Right lobe of liver (tissue), 6 donors: ENCODE results near the gene RGS6. TPM values are rescaled to one million over a fixed set of nuclear protein-coding genes. Genes with fewer than 3 reads are reported as not detected.

Experiments used
- ATAC-seq, 4 donors: fragments of 200-7000 bp; cut with Tn5 transposase; one replicate each; pipeline ENCODE4 v1.9.1; 2020; ENCODE audit warnings: mild to moderate bottlenecking in 4 of 4, moderate library complexity in 4 of 4
- DNase-seq, 3 donors: peaks; one replicate each; pipeline ENCODE4 v3.0.0-alpha.2; 2020
- H3K27ac ChIP-seq, 3 donors: fragments of 200-600 bp; one replicate each; pipeline ENCODE4 v1.8.0; 2022
- H3K27me3 ChIP-seq, 2 donors: fragments of 200-600 bp; one replicate each; pipeline ENCODE4 v1.8.0; 2022
- H3K36me3 ChIP-seq, 4 donors: fragments of 200-600 bp; sonication (generic) in 1 of 4; one replicate each; pipeline versions ENCODE4 v1.5.1 to v1.8.0; 2017 to 2022; ENCODE audit warnings: control low read depth in 1 of 4
- H3K4me1 ChIP-seq, 4 donors: fragments of 200-600 bp; sonication (generic) in 1 of 4; one replicate each; pipeline versions ENCODE4 v1.5.1 to v1.8.0; 2017 to 2022; ENCODE audit warnings: control low read depth in 1 of 4
- H3K4me3 ChIP-seq, 3 donors: fragments of 200-600 bp; one replicate each; pipeline ENCODE4 v1.8.0; 2022
- H3K9me3 ChIP-seq, 4 donors: fragments of 200-600 bp; sonication (generic) in 1 of 4; one replicate each; pipeline versions ENCODE4 v1.5.1 to v1.8.0; 2017 to 2022; ENCODE audit warnings: control low read depth in 1 of 4
- CTCF ChIP-seq, 4 donors: fragments of 200-600 bp in 3 of 4; fragments of 450-650 bp in 1 of 4; IDR thresholded peaks; one replicate each; pipeline versions ENCODE4 v1.5.1 to v1.8.0; 2016 to 2022; ENCODE audit warnings: antibody characterized with exemption in 4 of 4, mild to moderate bottlenecking in 2 of 4
- POLR2A ChIP-seq: fragments of 450-650 bp; IDR thresholded peaks from one replicate; pipeline ENCODE4 v1.6.1; 2017; ENCODE audit warnings: antibody characterized with exemption, mild to moderate bottlenecking
- WGBS: methylation state at CpG from one replicate; pipeline ENCODE4 v1.1.6; 2018; ENCODE audit warnings: low coverage, low lambda C conversion rate; ENCODE audit not compliant: insufficient coverage; ENCODE audit errors: missing lambda C conversion rate; 5-methylcytosine and 5-hydroxymethylcytosine counted together
- intact Hi-C, 2 donors: fragments of 100-400 bp; cut with DNase I; formaldehyde crosslinking; loops; one replicate each; pipeline versions ENCODE4 v1.11.2 to v1.14.1; 2022
- total RNA-seq, 6 experiments: library from RNA; depleted of rRNA in 2 of 6; stranded (reverse); fragments of >200 nt in 2 of 6; fragmentation: NEBNext Ultra II Directional in 3 of 6; extraction: Animal tissue kit (Norgen Biotek cat#: 25700) in 3 of 6; gene quantifications; one replicate each; pipeline versions ENCODE4 v1.1.0 to v1.2.4, GENCODE V29; 2016 to 2023
- donor health status: DM: no; HTN: yes; CAD: no.
- donor health status: DM: no; HTN: no; CAD: no.
- donor health status: DM: no; HTN: no; CAD: no.
- donor health status: DM: no; HTN: yes; CAD: no.
- donor health status: DM: no; HTN: yes; CAD: no.

The RGS6 gene
- total RNA-seq, 6 experiments from 2014 or later, result 0.07 TPM; not detected in 5

- ATAC-seq, result no peak
- Histone ChIP-seq H3K4me3 (no peak overlapping the region), H3K4me1 (no peaks in the 10 kb centered on the region), H3K36me3 (no peaks in the 10 kb centered on the region), H3K9me3 (no peaks in the 10 kb centered on the region), H3K27ac (no peak overlapping the region), H3K27me3 (no peaks in the 10 kb centered on the region)
- TF ChIP-seq CTCF (IDR thresholded peaks at IDR 0.05) (no peak), POLR2A (no peak)
- intact Hi-C loops, result no loop called here
- 80% methylated on average over 2 of the region's 2 CpGs for WGBS
- DNase-seq, result no peak
Measured at GRCh38 chr14:72488514-72488913, 556.3 kb downstream of the RGS6 start.

DNA sequence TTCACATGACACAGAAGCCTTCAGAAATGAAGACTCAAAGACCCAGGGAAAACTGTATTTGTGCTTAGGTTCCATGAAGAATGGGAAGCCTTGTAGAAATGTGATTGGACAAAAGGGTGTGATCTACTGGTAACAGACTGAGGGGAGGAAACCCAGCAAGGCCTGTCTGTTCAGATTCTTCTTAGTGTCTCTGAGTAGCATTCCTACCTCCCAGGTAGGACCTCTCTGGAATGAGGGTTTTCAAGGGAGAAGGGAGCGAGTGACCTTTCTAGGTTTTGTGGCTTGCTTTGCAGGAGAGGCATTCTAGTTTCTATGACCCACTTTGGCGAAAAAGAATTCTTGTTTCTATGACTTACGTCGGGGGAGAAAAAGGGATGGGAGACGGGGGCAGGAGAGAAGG lies 560.0 kb downstream of the RGS6 start:
- Histone ChIP-seq H3K9me3 (no peaks in the 10 kb centered on the region), H3K4me3 (no peak overlapping the region), H3K4me1 (no peaks in the 10 kb centered on the region), H3K27me3 (no peaks in the 10 kb centered on the region), H3K27ac (no peak overlapping the region), H3K36me3 (no peaks in the 10 kb centered on the region)
- ATAC-seq (no peak), DNase-seq (no peak)
- intact Hi-C loops, result loop anchor here in 1 of 2 donors (5.0 kb wide), 1 partner anchor 210 kb away; no protein-coding TSS in a partner anchor
- WGBS, result 93% methylated on average over 5 of the region's 5 CpGs
- no peak for TF ChIP-seq CTCF (IDR thresholded peaks at IDR 0.05)
- no peak for TF ChIP-seq POLR2A

DNA sequence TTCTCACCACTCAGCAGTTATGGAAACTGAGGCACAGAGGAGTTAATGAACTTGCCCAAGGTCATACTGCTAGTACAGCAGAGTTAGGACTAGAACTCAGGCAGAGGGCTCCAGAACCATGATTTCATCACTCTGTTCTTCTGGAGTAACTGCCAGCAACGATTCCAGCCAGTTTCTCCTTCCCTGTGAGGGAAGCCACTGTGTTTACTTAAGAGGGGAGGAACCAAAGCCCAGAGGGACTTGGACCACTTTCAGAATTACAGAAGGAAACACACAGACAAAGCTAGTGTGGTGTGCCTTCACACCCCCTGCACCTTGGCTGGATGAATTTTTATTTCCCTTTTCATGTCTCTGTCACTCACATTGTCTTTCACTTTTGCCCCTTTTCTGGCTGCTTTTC lies 563.4 kb downstream of the RGS6 start:
- Histone ChIP-seq H3K9me3 (no peaks in the 10 kb centered on the region), H3K4me3 (no peak overlapping the region), H3K36me3 (no peaks in the 10 kb centered on the region), H3K27ac (no peak overlapping the region), H3K27me3 (no peaks in the 10 kb centered on the region), H3K4me1 (no peaks in the 10 kb centered on the region)
- ATAC-seq, result peak in 2 of 4 donors; percentile 40 to 79
- intact Hi-C loops, result no loop called here
- TF ChIP-seq POLR2A (no peak), CTCF (IDR thresholded peaks at IDR 0.05) (no peak)
- no peak for DNase-seq
- WGBS, result 0% methylated on average over 1 of the region's 1 CpG

DNA sequence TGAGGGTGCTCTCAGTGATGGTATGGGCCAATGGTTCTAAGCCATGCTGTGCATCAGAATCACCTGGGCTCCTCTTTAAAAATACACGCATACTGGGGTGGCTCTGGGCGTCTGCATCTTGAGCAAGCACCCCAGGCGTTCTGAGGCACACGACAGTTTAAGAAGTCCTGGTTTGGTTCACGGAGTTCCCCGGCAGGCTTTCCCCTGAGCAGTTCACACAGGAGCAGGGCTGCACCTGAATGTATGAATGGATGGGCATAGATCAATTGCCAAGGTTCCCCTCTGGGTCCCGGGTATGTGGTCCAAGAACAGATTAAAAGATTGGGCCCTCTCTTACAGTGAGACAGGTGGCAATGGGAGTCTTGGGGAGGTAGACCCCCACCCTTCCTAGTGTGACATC lies 566.4 kb downstream of the RGS6 start:
- no CpG with 5 or more reads among the region's 7 CpGs for WGBS
- Histone ChIP-seq H3K27ac (no peak overlapping the region), H3K4me1 (no peaks in the 10 kb centered on the region), H3K36me3 (no peaks in the 10 kb centered on the region), H3K27me3 (no peaks in the 10 kb centered on the region), H3K4me3 (no peak overlapping the region), H3K9me3 (no peaks in the 10 kb centered on the region)
- DNase-seq (no peak), ATAC-seq (no peak)
- no peak for TF ChIP-seq POLR2A
- TF ChIP-seq CTCF (IDR thresholded peaks at IDR 0.05), result no peak
- intact Hi-C loops, result no loop called here

DNA sequence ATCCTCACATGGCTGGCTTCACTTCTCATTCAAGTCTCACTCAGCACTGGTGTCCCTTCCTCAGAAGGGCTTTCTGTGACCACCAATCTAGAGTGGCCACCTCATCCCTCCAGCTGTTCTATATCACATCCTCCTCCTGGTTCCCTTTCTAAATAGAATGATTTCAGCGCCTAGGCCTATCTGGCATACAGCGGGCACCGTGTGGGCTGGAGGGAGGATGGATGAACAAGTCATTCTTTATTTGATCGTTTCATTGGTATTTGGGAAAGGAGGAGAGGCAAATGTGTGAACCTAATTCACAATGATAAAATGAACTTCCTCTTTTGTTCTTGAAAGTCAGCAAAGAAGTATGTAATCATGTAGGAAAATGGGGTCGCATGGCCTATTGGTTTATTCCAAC lies 567.5 kb downstream of the RGS6 start:
- no peaks in the 10 kb centered on the region for H3K36me3 ChIP-seq
- ATAC-seq (no peak), DNase-seq (no peak)
- WGBS, result 82% methylated on average over 5 of the region's 5 CpGs
- no peak overlapping the region for H3K27ac ChIP-seq
- H3K4me3 ChIP-seq, result no peak overlapping the region
- TF ChIP-seq POLR2A, result no peak
- H3K9me3 ChIP-seq, result no peaks in the 10 kb centered on the region
- H3K27me3 ChIP-seq, result no peaks in the 10 kb centered on the region
- H3K4me1 ChIP-seq, result no peaks in the 10 kb centered on the region
- intact Hi-C loops, result no loop called here
